ENCODE measurements around the gene EXOC2.

- no peak for TF ChIP-seq TAF1 (IDR thresholded peaks at IDR 0.05; ENCODE audit: borderline replicate concordance, insufficient read depth, low read length)
- no peak for TF ChIP-seq POLR2AphosphoS5 (IDR thresholded peaks at IDR 0.05; ENCODE audit: low read depth, low read length)
- TF ChIP-seq SIN3A (IDR thresholded peaks at IDR 0.05; ENCODE audit: borderline replicate concordance, insufficient read depth, low read length): no peak
These were observed 218.3 kb downstream of the EXOC2 start for GRCh38 chr6:474453-475185.
